GM12892 (cell line): ENCODE results near the gene DAGLA.

ENCODE experiments used
- POLR2A ChIP-seq: IDR thresholded peaks from 2 replicates; pipeline ENCODE4 v1.6.1; 2011; ENCODE audit warnings: low read depth, low read length, control low read depth
- POLR2AphosphoS5 ChIP-seq: IDR thresholded peaks from 2 replicates; pipeline ENCODE4 v1.6.1; 2011; ENCODE audit warnings: low read depth, low read length, control low read depth
- TAF1 ChIP-seq: IDR thresholded peaks from 2 replicates; pipeline ENCODE4 v1.6.1; 2011; ENCODE audit warnings: low read depth, mild to moderate bottlenecking, control low read depth, low read length, borderline replicate concordance

DNA sequence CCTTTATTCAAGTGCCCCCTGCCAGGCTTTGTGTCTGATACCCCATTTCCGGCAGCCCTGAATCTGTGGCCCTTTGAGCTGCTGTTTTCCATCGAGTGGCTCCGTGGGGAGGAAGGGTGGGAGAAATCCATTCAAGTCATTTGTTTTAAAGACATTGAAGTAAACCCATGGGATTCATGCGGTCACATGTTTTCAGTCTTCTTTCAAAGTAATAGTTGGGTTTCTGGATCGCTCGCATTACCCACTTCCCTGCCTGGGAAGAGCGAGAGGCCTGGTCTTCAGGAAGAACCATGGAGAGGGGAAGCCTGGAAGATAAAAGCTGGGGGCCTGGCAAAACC, 14.4 kb downstream of the DAGLA start:
- TF ChIP-seq POLR2A = no peak
- no peak for TF ChIP-seq POLR2AphosphoS5
- no peak for TF ChIP-seq TAF1
